Mononuclear cell (primary cell): Measurements from ENCODE around the gene MACROD1. TPM values are rescaled to one million over a fixed set of nuclear protein-coding genes. Genes with fewer than 3 reads are reported as not detected.
A peak's percentile ranks its signal among the peaks of the same experiment; 100 is the strongest.
"Not testable (repeated sequence)": the region's sequence is repeated elsewhere in the genome, so short reads cannot be mapped to it uniquely, and the experiment has no call there.

Experiments used
- H3K27me3 ChIP-seq: 2 replicates; pipeline ENCODE4 v1.6.0; 2011; ENCODE audit warnings: low read length, control low read depth; ENCODE audit not compliant: insufficient read depth
- H3K4me1 ChIP-seq: 2 replicates; pipeline ENCODE4 v1.5.1; 2011; ENCODE audit warnings: mild to moderate bottlenecking, low read length, control low read depth; ENCODE audit not compliant: insufficient read depth
- H3K4me3 ChIP-seq: 2 replicates; pipeline ENCODE4 v1.5.1; 2011; ENCODE audit warnings: mild to moderate bottlenecking, low read length, moderate library complexity
- H3K9me3 ChIP-seq: 2 replicates; pipeline ENCODE4 v1.5.1; 2011; ENCODE audit warnings: low read depth, mild to moderate bottlenecking, control low read depth, low read length
- total RNA-seq: library from RNA; depleted of rRNA; stranded (reverse); fragments of >200 nt; gene quantifications from one replicate; pipeline ENCODE4 v1.2.3, GENCODE V29; 2012

MACROD1 gene
- total RNA-seq, 1 donor: 4.0 TPM

GRCh38 chr11:64170419-64170818 is 4.5 kb upstream of the MACROD1 start:
- Histone ChIP-seq H3K4me3 (no peak overlapping the region), H3K4me1 (peaks cover 6% of the 10 kb centered on the region), H3K27me3 (no peaks in the 10 kb centered on the region), H3K9me3 (no peaks in the 10 kb centered on the region)

GRCh38 chr11:64165481-64165841 is 452 bp downstream of the MACROD1 start:
- peaks cover 14% of the 10 kb centered on the region for H3K4me1 ChIP-seq
- H3K4me3 ChIP-seq: peak overlapping the region; percentile 54
- no peaks in the 10 kb centered on the region for H3K9me3 ChIP-seq
- H3K27me3 ChIP-seq: no peaks in the 10 kb centered on the region

- H3K27me3 ChIP-seq: no peaks in the 10 kb centered on the region
- no peak overlapping the region for H3K4me3 ChIP-seq
- H3K4me1 ChIP-seq: peaks cover 14% of the 10 kb centered on the region
- H3K9me3 ChIP-seq: no peaks in the 10 kb centered on the region
These were observed 1.3 kb downstream of the MACROD1 start for GRCh38 chr11:64164392-64165312.

GRCh38 chr11:64163951-64164350 is 2.0 kb downstream of the MACROD1 start:
- peaks cover 14% of the 10 kb centered on the region for H3K4me1 ChIP-seq
- no peaks in the 10 kb centered on the region for H3K27me3 ChIP-seq
- no peak overlapping the region for H3K4me3 ChIP-seq
- H3K9me3 ChIP-seq: no peaks in the 10 kb centered on the region

- peaks cover 14% of the 10 kb centered on the region for H3K4me1 ChIP-seq
- H3K27me3 ChIP-seq: not testable (repeated sequence)
These were observed 3.1 kb downstream of the MACROD1 start for GRCh38 chr11:64162769-64163168.

GRCh38 chr11:64161037-64161436 is 4.9 kb downstream of the MACROD1 start:
- Histone ChIP-seq H3K4me3 (no peak overlapping the region), H3K4me1 (peaks cover 8% of the 10 kb centered on the region), H3K27me3 (no peaks in the 10 kb centered on the region), H3K9me3 (no peaks in the 10 kb centered on the region)

More at GRCh38 chr11:64162769-64163168, 3.1 kb downstream of the MACROD1 start:
- not testable (repeated sequence) for H3K4me3 ChIP-seq, H3K9me3 ChIP-seq

- H3K4me3 ChIP-seq: no peak overlapping the region
- no peaks in the 10 kb centered on the region for H3K27me3 ChIP-seq
- peaks cover 2% of the 10 kb centered on the region for H3K4me1 ChIP-seq
- H3K9me3 ChIP-seq: no peaks in the 10 kb centered on the region
These were observed 8.1 kb downstream of the MACROD1 start for GRCh38 chr11:64157631-64158394.

GRCh38 chr11:64156235-64157011 is 9.5 kb downstream of the MACROD1 start:
- no peaks in the 10 kb centered on the region for H3K9me3 ChIP-seq
- H3K4me3 ChIP-seq: no peak overlapping the region
- H3K4me1 ChIP-seq: peaks cover 5% of the 10 kb centered on the region
- H3K27me3 ChIP-seq: no peaks in the 10 kb centered on the region

GRCh38 chr11:64153812-64154211 is 12.1 kb downstream of the MACROD1 start:
- peaks cover 5% of the 10 kb centered on the region for H3K4me1 ChIP-seq
- H3K27me3 ChIP-seq: no peaks in the 10 kb centered on the region
- no peaks in the 10 kb centered on the region for H3K9me3 ChIP-seq
- no peak overlapping the region for H3K4me3 ChIP-seq

GRCh38 chr11:64152841-64153691 is 12.8 kb downstream of the MACROD1 start:
- no peaks in the 10 kb centered on the region for H3K9me3 ChIP-seq
- no peak overlapping the region for H3K4me3 ChIP-seq
- H3K4me1 ChIP-seq: peaks cover 5% of the 10 kb centered on the region
- H3K27me3 ChIP-seq: no peaks in the 10 kb centered on the region

GRCh38 chr11:64151337-64151736 is 14.6 kb downstream of the MACROD1 start:
- no peak overlapping the region for H3K4me3 ChIP-seq
- H3K4me1 ChIP-seq: peaks cover 5% of the 10 kb centered on the region
- no peaks in the 10 kb centered on the region for H3K9me3 ChIP-seq
- H3K27me3 ChIP-seq: no peaks in the 10 kb centered on the region

- Histone ChIP-seq H3K4me1 (peaks cover 5% of the 10 kb centered on the region), H3K27me3 (no peaks in the 10 kb centered on the region), H3K9me3 (no peaks in the 10 kb centered on the region), H3K4me3 (no peak overlapping the region)
These were observed 15.3 kb downstream of the MACROD1 start for GRCh38 chr11:64150481-64151239.

- Histone ChIP-seq H3K4me1 (peaks cover 5% of the 10 kb centered on the region), H3K9me3 (no peaks in the 10 kb centered on the region), H3K27me3 (no peaks in the 10 kb centered on the region), H3K4me3 (no peak overlapping the region)
These were observed 15.9 kb downstream of the MACROD1 start for GRCh38 chr11:64150051-64150450.
